Neuronal stem cell (in vitro differentiated cells): ENCODE measurements around the gene OTUD7B.

Experiments used
- DNase-seq: peaks from one replicate; pipeline ENCODE4 v3.0.0-alpha.2; 2013; ENCODE audit warnings: low spot score
- H2AFZ ChIP-seq: one replicate; pipeline ENCODE4 v1.6.1; 2013; ENCODE audit warnings: mild to moderate bottlenecking, low read length, inconsistent platforms
- H2AK5ac ChIP-seq: 2 replicates; pipeline ENCODE4 v1.6.1; 2013; ENCODE audit warnings: low read depth, mild to moderate bottlenecking, inconsistent platforms, low read length, moderate library complexity, mixed read lengths
- H2BK120ac ChIP-seq: 2 replicates; pipeline ENCODE4 v1.6.1; 2013; ENCODE audit warnings: low read depth, mild to moderate bottlenecking, inconsistent platforms, low read length, moderate library complexity, mixed read lengths
- H2BK12ac ChIP-seq: one replicate; pipeline ENCODE4 v1.6.1; 2013; ENCODE audit warnings: low read length, inconsistent platforms
- H2BK15ac ChIP-seq: 2 replicates; pipeline ENCODE4 v1.6.1; 2013; ENCODE audit warnings: mild to moderate bottlenecking, low read length, inconsistent platforms, mixed read lengths
- H2BK5ac ChIP-seq: one replicate; pipeline ENCODE4 v1.6.1; 2013; ENCODE audit warnings: inconsistent platforms, mild to moderate bottlenecking, low read length, moderate library complexity
- H3K14ac ChIP-seq: one replicate; pipeline ENCODE4 v1.6.1; 2013; ENCODE audit warnings: low read length, inconsistent platforms
- H3K18ac ChIP-seq: 2 replicates; pipeline ENCODE4 v1.6.1; 2013; ENCODE audit warnings: low read length, inconsistent platforms
- H3K23ac ChIP-seq: 2 replicates; pipeline ENCODE4 v1.6.1; 2013; ENCODE audit warnings: low read depth, mild to moderate bottlenecking, mixed read lengths, low read length, inconsistent platforms; ENCODE audit not compliant: poor library complexity
- H3K27ac ChIP-seq: replicated peaks from 3 replicates; pipeline ENCODE4 v1.5.1; 2013; ENCODE audit warnings: low read length, inconsistent platforms
- H3K27me3 ChIP-seq, 3 experiments: 2 replicates each; pipeline ENCODE4 v1.6.1; 2013; ENCODE audit warnings: low read length in 3 of 3, mild to moderate bottlenecking in 2 of 3, inconsistent platforms in 1 of 3, low read depth in 1 of 3, mixed read lengths in 1 of 3, moderate library complexity in 1 of 3; ENCODE audit not compliant: control insufficient read depth in 3 of 3, insufficient read depth in 3 of 3
- H3K36me3 ChIP-seq, 2 donors: replicated peaks in 1 of 2; 2 replicates each; pipeline ENCODE4 v1.6.1; 2013; ENCODE audit warnings: low read length in 2 of 2; ENCODE audit not compliant: control insufficient read depth in 2 of 2, insufficient read depth in 2 of 2
- H3K4ac ChIP-seq: 2 replicates; pipeline ENCODE4 v1.6.1; 2013; ENCODE audit warnings: inconsistent platforms, mild to moderate bottlenecking, low read length, moderate library complexity
- H3K4me1 ChIP-seq, 2 donors: 1 replicate in 1 of 2; 2 replicates in 1 of 2; pipeline ENCODE4 v1.6.1; 2013; ENCODE audit warnings: low read length in 2 of 2, low read depth in 1 of 2; ENCODE audit not compliant: control insufficient read depth in 2 of 2, insufficient read depth in 1 of 2
- H3K4me2 ChIP-seq: one replicate; pipeline ENCODE4 v1.6.1; 2013; ENCODE audit warnings: mild to moderate bottlenecking, low read length, inconsistent platforms; ENCODE audit not compliant: insufficient read depth, poor library complexity, severe bottlenecking
- H3K4me3 ChIP-seq, 2 donors: 2 replicates each; pipeline ENCODE4 v1.5.1; 2013; ENCODE audit warnings: low read length in 2 of 2, mild to moderate bottlenecking in 2 of 2, inconsistent platforms in 1 of 2, moderate library complexity in 1 of 2
- H3K79me1 ChIP-seq: one replicate; pipeline ENCODE4 v1.6.1; 2013; ENCODE audit warnings: low read depth, mild to moderate bottlenecking, inconsistent platforms, low read length, moderate library complexity
- H3K9ac ChIP-seq: one replicate; pipeline ENCODE4 v1.6.1; 2013; ENCODE audit warnings: mild to moderate bottlenecking, low read depth, low read length, inconsistent platforms; ENCODE audit not compliant: poor library complexity
- H3K9me3 ChIP-seq, 2 donors: replicated peaks in 1 of 2; 2 replicates each; pipeline versions ENCODE3 to v1.6.1; 2013; ENCODE audit warnings: low read length in 2 of 2, mild to moderate bottlenecking in 2 of 2, inconsistent platforms in 1 of 2, low read depth in 1 of 2, mixed read lengths in 1 of 2, moderate library complexity in 1 of 2; ENCODE audit not compliant: control insufficient read depth in 2 of 2, insufficient read depth in 1 of 2
- H4K8ac ChIP-seq: one replicate; pipeline ENCODE4 v1.6.1; 2013; ENCODE audit warnings: low read depth, mild to moderate bottlenecking, inconsistent platforms, low read length, moderate library complexity
- H4K91ac ChIP-seq: one replicate; pipeline ENCODE4 v1.6.1; 2013; ENCODE audit warnings: low read length, low read depth, mild to moderate bottlenecking, inconsistent platforms; ENCODE audit not compliant: poor library complexity
- WGBS, 2 donors: extraction: QIAGEN DNeasy Blood & Tissue Kit; methylation state at CpG; one replicate each; pipeline ENCODE4 v1.1.7; 2013; ENCODE audit warnings: missing lambda C conversion rate in 2 of 2, mixed read lengths in 1 of 2; ENCODE audit not compliant: insufficient read length in 2 of 2, insufficient replicate concordance in 1 of 2; ENCODE audit errors: extremely low coverage in 2 of 2; 5-methylcytosine and 5-hydroxymethylcytosine counted together

Gene OTUD7B

DNA sequence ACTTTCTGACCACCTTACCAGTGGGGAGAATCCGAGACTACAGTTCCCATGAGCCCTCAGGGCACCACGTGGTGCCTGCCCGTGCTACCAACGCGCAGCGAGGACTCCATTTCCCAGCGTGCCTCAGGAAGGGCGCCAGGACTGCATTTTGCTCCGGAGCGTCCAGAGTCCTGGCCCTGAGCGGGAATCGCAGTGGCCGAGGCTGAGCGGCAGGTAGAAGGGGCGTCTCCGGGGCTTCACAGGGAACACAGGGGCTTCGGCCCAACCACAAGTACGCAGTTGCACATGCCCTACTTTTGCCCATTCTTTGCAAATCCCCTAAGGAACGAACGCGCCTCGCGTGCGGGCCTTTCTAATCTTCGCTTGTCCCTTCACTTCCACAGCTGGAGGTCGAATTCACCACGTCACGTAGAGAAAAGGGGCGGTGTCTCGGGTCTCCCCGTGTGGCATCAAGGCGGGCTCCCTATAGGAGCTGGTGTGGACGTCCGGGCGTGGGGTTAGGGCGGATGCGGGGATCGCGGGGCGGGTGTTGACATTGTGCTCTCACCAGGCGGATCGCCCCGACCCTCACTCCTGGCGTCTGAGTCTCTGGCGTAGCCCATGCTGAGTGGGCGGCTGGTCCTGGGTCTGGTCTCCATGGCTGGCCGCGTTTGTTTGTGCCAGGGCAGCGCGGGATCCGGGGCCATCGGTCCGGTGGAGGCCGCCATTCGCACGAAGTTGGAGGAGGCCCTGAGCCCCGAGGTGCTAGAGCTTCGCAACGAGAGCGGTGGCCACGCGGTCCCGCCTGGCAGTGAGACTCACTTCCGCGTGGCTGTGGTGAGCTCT is 110.9 kb downstream of the OTUD7B start, which contains the start of gene BOLA1:
Gene BOLA1 (plus strand): TSS at position 109 of the 825 bp plus-strand sequence. CDS start 492 bp downstream, at position 601.
- Histone ChIP-seq H3K4me2 (peak within 1 kb of the TSS; percentile 63), H3K27ac (peak within 1 kb of the TSS; percentile 53), H2AFZ (peak within 1 kb of the TSS; percentile 92), H3K36me3 (peaks cover 5 to 10% of the 10 kb centered on the region in 2 donors), H2BK15ac (peak within 1 kb of the TSS; percentile 69), H3K4me3 (peak within 1 kb of the TSS; percentile 61 to 83), H3K14ac (peak within 1 kb of the TSS; percentile 59), H3K23ac (peak within 1 kb of the TSS; percentile 25), H4K91ac (peak within 1 kb of the TSS; percentile 79), H2BK5ac (no peak within 1 kb of the TSS), H3K4ac (peak within 1 kb of the TSS; percentile 54), H3K9ac (peak within 1 kb of the TSS; percentile 87), H3K18ac (peak within 1 kb of the TSS; percentile 86), H2BK120ac (no peak within 1 kb of the TSS), H2BK12ac (no peak within 1 kb of the TSS), H3K4me1 (peaks cover 0 to 3% of the 10 kb centered on the region in 2 donors), H4K8ac (peak within 1 kb of the TSS; percentile 67), H2AK5ac (peak within 1 kb of the TSS; percentile 82), H3K9me3 (no peaks in the 10 kb centered on the region), H3K27me3 (no peaks in the 10 kb centered on the region), H3K79me1 (peaks cover 2% of the 10 kb centered on the region)
- WGBS, 2 donors = no CpG with 5 or more reads among the region's 65 CpGs
- DNase-seq = peak; percentile 86

DNA sequence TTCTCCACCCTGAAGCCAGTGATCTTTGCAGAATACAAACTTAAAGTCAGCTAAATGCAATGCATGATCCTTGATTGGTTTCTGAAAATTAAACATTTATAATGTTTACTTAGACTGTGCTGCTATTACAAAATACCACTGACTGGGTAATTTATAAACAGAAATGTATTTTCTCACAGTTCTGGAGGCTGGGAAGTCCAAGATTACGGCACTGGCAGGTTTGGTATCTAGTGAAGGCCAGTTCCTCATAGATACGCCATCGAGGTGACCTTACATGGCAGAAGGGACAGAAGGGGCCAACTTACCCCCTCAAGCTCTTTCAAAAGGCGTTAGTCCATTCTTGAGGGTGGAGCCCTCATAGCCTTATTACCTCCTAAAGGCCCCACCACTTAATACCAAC is 114.0 kb downstream of the OTUD7B start:
- no peak overlapping the region for H2AFZ ChIP-seq
- no peak overlapping the region for H2BK12ac ChIP-seq
- H3K27ac ChIP-seq = no peak overlapping the region
- no CpG with 5 or more reads among the region's 4 CpGs for WGBS, 2 donors
- H3K4me3 ChIP-seq = no peak overlapping the region
- no peaks in the 10 kb centered on the region for H3K27me3 ChIP-seq
- H2AK5ac ChIP-seq = no peak overlapping the region
- H3K4ac ChIP-seq = no peak overlapping the region
- H4K91ac ChIP-seq = no peak overlapping the region
- H3K4me2 ChIP-seq = no peak overlapping the region
- H2BK15ac ChIP-seq = no peak overlapping the region
- no peak overlapping the region for H3K14ac ChIP-seq
- H2BK120ac ChIP-seq = no peak overlapping the region
- DNase-seq = no peak
- H3K9me3 ChIP-seq = no peaks in the 10 kb centered on the region
- H4K8ac ChIP-seq = no peak overlapping the region
- peaks cover 2% of the 10 kb centered on the region for H3K79me1 ChIP-seq
- no peak overlapping the region for H3K23ac ChIP-seq
- H3K18ac ChIP-seq = no peak overlapping the region
- no peak overlapping the region for H2BK5ac ChIP-seq
- no peaks in the 10 kb centered on the region for H3K36me3 ChIP-seq
- no peak overlapping the region for H3K9ac ChIP-seq
- H3K4me1 ChIP-seq = peaks cover 0 to 3% of the 10 kb centered on the region in 2 donors

DNA sequence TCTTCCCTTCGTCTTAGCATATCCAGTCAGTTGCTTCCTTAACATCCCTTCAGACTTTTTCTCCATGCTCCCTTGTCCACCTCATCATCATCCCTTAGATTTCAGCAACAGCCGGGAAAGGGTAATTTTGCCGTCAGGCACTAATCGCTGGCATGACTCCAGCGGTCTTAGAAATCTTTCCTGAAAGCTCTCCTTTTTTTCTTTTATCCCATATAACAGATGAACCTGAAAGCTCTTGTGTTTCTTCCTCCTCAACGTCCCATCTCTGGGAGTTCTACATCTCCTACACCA is 121.6 kb downstream of the OTUD7B start:
- H2BK120ac ChIP-seq = no peak overlapping the region
- H3K23ac ChIP-seq = no peak overlapping the region
- H3K4me1 ChIP-seq = peaks cover 4 to 14% of the 10 kb centered on the region in 2 donors
- H3K4me3 ChIP-seq = peak overlapping the region; percentile 71 to 86
- WGBS, 2 donors = no CpG with 5 or more reads among the region's 6 CpGs
- H2AK5ac ChIP-seq = no peak overlapping the region
- H2BK15ac ChIP-seq = no peak overlapping the region
- no peak overlapping the region for H2BK12ac ChIP-seq
- H3K9me3 ChIP-seq = no peaks in the 10 kb centered on the region
- no peak overlapping the region for H3K18ac ChIP-seq
- no peak for DNase-seq
- peak overlapping the region; percentile 69 for H2AFZ ChIP-seq
- H3K27me3 ChIP-seq = no peaks in the 10 kb centered on the region
- H3K79me1 ChIP-seq = no peaks in the 10 kb centered on the region
- no peaks in the 10 kb centered on the region for H3K36me3 ChIP-seq
- no peak overlapping the region for H4K8ac ChIP-seq
- H3K4me2 ChIP-seq = peak overlapping the region; percentile 54
- no peak overlapping the region for H4K91ac ChIP-seq
- H3K27ac ChIP-seq = peak overlapping the region; percentile 97
- H3K9ac ChIP-seq = no peak overlapping the region
- no peak overlapping the region for H3K14ac ChIP-seq
- no peak overlapping the region for H2BK5ac ChIP-seq
- H3K4ac ChIP-seq = no peak overlapping the region

GRCh38 chr1:149888247-149888998 is 122.1 kb downstream of the OTUD7B start:
- no peak overlapping the region for H2BK120ac ChIP-seq
- no peak overlapping the region for H3K9ac ChIP-seq
- H3K18ac ChIP-seq = peak overlapping the region; percentile 76
- no peak overlapping the region for H3K23ac ChIP-seq
- peak overlapping the region; percentile 71 to 86 for H3K4me3 ChIP-seq
- H3K4me2 ChIP-seq = peak overlapping the region; percentile 69
- peak; percentile 78 for DNase-seq
- H3K14ac ChIP-seq = no peak overlapping the region
- H3K4ac ChIP-seq = no peak overlapping the region
- no peaks in the 10 kb centered on the region for H3K9me3 ChIP-seq
- H2BK12ac ChIP-seq = no peak overlapping the region
- H2AK5ac ChIP-seq = no peak overlapping the region
- H3K27ac ChIP-seq = peak overlapping the region; percentile 97
- H3K27me3 ChIP-seq = no peaks in the 10 kb centered on the region
- peaks cover 4 to 14% of the 10 kb centered on the region in 2 donors for H3K4me1 ChIP-seq
- no peak overlapping the region for H4K8ac ChIP-seq
- H4K91ac ChIP-seq = no peak overlapping the region
- no peaks in the 10 kb centered on the region for H3K79me1 ChIP-seq
- no peak overlapping the region for H2BK15ac ChIP-seq
- no peaks in the 10 kb centered on the region for H3K36me3 ChIP-seq
- peak overlapping the region; percentile 71 for H2AFZ ChIP-seq
- no CpG with 5 or more reads among the region's 28 CpGs for WGBS, 2 donors
- H2BK5ac ChIP-seq = no peak overlapping the region
